Brain microvascular endothelial cell (primary cell): Measurements from ENCODE around the gene SIDT2.

Experiments
- DNase-seq: peaks from one replicate; pipeline ENCODE4 v3.0.0-alpha.2; 2020
- H3K27ac ChIP-seq: fragments of 250-450 bp; sonication (Bioruptor Pico); 2 replicates; pipeline ENCODE4 v1.5.1; 2020; ENCODE audit warnings: mild to moderate bottlenecking, moderate library complexity
- H3K27me3 ChIP-seq: fragments of 250-450 bp; sonication (Bioruptor Pico); replicated peaks from 2 replicates; pipeline ENCODE4 v1.5.1; 2020; ENCODE audit warnings: mild to moderate bottlenecking
- H3K36me3 ChIP-seq: fragments of 250-450 bp; sonication (Bioruptor Pico); replicated peaks from 2 replicates; pipeline ENCODE4 v1.5.1; 2020; ENCODE audit warnings: mild to moderate bottlenecking
- H3K4me3 ChIP-seq: 2 replicates; pipeline ENCODE4 v1.5.1; 2011; ENCODE audit warnings: low read depth, mild to moderate bottlenecking, control low read depth, low read length, moderate library complexity
- CTCF ChIP-seq: IDR thresholded peaks from 2 replicates; pipeline ENCODE4 v1.5.1; 2011; ENCODE audit warnings: low read depth, mild to moderate bottlenecking, moderate library complexity, low read length, control low read depth, inconsistent platforms; ENCODE audit errors: missing control alignments
- in situ Hi-C: cut with HindIII; loops from 2 replicates; pipeline ENCODE4 v1.10.0; 2017; ENCODE audit warnings: low sequenced_read_pairs, low pct_ligation_motif_present

Gene SIDT2

GRCh38 chr11:117194267-117194666 is 15.7 kb downstream of the SIDT2 start:
- Histone ChIP-seq H3K27me3 (no peaks in the 10 kb centered on the region), H3K36me3 (peaks cover 34% of the 10 kb centered on the region), H3K4me3 (no peak overlapping the region), H3K27ac (no peak overlapping the region)
- TF ChIP-seq CTCF, result no peak
- in situ Hi-C loops, result no loop called here
- no peak for DNase-seq

DNA sequence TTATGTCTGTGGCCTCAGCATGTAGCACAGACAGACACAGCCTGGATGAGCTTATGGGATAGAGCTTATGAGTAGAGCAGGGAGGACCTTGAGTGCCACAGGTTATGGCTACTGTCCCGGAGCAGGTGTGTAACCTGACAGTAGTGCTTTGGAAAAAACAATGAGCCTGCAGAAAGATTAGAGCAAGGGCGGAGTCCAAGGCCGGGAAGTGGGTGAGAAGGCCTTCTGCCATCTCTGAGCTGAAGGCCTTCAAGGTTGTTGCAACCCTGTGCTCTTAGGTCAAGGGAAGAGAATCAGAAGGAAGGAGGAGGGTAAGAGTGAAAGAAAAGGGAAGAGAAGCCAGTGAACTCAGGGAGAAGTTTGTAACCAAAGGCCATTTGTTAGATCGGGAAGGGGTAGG is 16.7 kb downstream of the SIDT2 start:
- no peak overlapping the region for H3K4me3 ChIP-seq
- in situ Hi-C loops, result no loop called here
- no peak for TF ChIP-seq CTCF
- H3K27me3 ChIP-seq, result no peaks in the 10 kb centered on the region
- no peak overlapping the region for H3K27ac ChIP-seq
- H3K36me3 ChIP-seq, result peaks cover 28% of the 10 kb centered on the region
- no peak for DNase-seq

GRCh38 chr11:117195761-117196160 is 17.2 kb downstream of the SIDT2 start:
- Histone ChIP-seq H3K27me3 (no peaks in the 10 kb centered on the region), H3K36me3 (peaks cover 24% of the 10 kb centered on the region), H3K27ac (no peak overlapping the region), H3K4me3 (no peak overlapping the region)
- no peak for TF ChIP-seq CTCF
- no peak for DNase-seq
- in situ Hi-C loops, result no loop called here

GRCh38 chr11:117197006-117197405 is 18.5 kb downstream of the SIDT2 start:
- no peak overlapping the region for H3K27ac ChIP-seq
- no peak for TF ChIP-seq CTCF
- no peak overlapping the region for H3K4me3 ChIP-seq
- no peak for DNase-seq
- no peaks in the 10 kb centered on the region for H3K27me3 ChIP-seq
- in situ Hi-C loops, result no loop called here
- peaks cover 29% of the 10 kb centered on the region for H3K36me3 ChIP-seq

DNA sequence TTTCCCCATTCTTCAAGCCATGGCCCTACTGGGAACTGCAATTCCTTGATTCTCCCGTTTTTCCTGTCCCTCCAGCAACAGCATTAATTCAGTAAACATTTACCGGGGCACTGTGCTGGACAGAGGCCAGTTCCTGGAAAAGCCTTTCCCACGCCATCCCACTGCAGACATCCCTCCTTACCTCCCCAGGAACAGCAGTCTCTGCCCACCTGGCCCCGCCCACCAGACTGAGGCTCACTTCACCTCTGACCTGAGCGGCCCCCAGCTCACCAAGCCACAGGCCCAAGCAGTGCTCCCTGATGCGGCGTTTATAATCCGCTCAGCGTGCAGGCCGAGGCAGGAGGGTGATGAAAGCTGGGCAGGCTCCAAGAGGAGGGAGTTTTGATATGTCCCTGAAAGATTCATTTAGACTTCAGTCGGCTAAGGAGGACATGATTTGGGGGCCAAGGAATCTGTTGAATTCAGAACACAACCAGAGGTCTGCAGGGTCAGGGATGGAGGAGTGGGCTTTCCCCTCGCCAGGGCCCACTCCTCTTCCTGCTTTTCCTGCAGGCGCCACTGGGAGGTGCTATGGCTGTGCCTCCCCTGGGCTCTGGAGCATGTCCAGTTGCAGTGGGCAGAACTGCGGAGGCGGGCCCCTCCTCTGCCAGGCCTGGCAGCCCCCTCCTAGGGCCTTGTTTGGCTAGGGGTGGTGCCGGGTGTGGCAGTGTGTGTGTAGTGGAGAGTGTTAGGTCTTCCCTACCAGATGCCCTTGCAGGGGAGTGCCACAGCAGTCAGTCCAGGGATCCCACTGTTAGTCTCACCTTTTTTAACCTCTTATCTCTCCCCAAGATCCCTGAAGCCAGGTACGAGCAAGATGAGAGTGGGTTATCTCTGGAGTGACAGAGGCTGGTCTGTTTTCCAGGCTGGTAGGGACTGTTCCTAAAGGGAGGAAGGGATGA is 19.2 kb downstream of the SIDT2 start:
- Histone ChIP-seq H3K27me3 (no peaks in the 10 kb centered on the region), H3K4me3 (no peak overlapping the region), H3K27ac (peak overlapping the region; percentile 88), H3K36me3 (peaks cover 29% of the 10 kb centered on the region)
- no peak for DNase-seq
- TF ChIP-seq CTCF, result peak; percentile 75
- in situ Hi-C loops, result no loop called here
